Fibroblast of lung (primary cell): ENCODE data around the gene NEFH.

Experiments used
- EZH2 ChIP-seq: IDR thresholded peaks from 2 replicates; pipeline ENCODE4 v1.5.1; 2012; ENCODE audit warnings: low read length, control low read depth, mild to moderate bottlenecking; ENCODE audit errors: missing control alignments
- TF ChIP-seq, protein P1 (sequence below), 2 donors: IDR thresholded peaks in 1 of 2; conservative IDR thresholded peaks in 1 of 2; 1 replicate in 1 of 2; 2 replicates in 1 of 2; pipeline ENCODE4 v1.5.1; 2011 to 2012; ENCODE audit warnings: low read length in 2 of 2, control low read depth in 1 of 2, inconsistent platforms in 1 of 2, low read depth in 1 of 2, mild to moderate bottlenecking in 1 of 2

DNA sequence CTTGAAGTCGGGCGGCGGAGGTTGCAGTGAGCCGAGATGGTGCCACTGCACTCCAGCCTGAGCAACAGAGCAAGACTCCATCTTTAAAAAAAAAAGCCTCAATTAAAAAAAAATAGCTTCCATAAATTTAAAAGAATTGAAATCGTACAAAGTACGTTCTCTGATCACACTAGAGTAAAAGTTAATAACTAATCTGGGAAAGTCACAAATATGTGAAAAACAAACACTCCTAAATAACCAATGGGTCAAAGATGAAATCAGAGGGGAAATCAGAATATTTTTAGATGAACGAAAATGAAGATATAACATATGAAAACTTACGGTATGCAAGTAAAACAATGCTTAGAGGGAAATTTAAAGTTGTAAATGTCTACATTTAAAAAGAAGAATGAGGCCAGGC is 19.8 kb downstream of the NEFH start:
- TF ChIP-seq, protein P1, sequence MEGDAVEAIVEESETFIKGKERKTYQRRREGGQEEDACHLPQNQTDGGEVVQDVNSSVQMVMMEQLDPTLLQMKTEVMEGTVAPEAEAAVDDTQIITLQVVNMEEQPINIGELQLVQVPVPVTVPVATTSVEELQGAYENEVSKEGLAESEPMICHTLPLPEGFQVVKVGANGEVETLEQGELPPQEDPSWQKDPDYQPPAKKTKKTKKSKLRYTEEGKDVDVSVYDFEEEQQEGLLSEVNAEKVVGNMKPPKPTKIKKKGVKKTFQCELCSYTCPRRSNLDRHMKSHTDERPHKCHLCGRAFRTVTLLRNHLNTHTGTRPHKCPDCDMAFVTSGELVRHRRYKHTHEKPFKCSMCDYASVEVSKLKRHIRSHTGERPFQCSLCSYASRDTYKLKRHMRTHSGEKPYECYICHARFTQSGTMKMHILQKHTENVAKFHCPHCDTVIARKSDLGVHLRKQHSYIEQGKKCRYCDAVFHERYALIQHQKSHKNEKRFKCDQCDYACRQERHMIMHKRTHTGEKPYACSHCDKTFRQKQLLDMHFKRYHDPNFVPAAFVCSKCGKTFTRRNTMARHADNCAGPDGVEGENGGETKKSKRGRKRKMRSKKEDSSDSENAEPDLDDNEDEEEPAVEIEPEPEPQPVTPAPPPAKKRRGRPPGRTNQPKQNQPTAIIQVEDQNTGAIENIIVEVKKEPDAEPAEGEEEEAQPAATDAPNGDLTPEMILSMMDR (conservative IDR thresholded peaks at IDR 0.05 in 1 of 2, IDR thresholded peaks at IDR 0.05 in 1 of 2; ENCODE audit: low read depth in 1 of 2, low read length in 2 of 2), result no peak
- TF ChIP-seq EZH2, result no peak
